K562 (cell line): ENCODE results near the gene RAD50. TPM values are rescaled to one million over a fixed set of nuclear protein-coding genes. Genes with fewer than 3 reads are reported as not detected.

Experiments
- ATAC-seq: fragments of 200-7000 bp; cut with Tn5 transposase; 3 replicates; pipeline ENCODE4 v1.9.1; 2020; ENCODE audit warnings: moderate library complexity
- BruUV-seq: library from RNA; stranded (reverse); fragments of 400-500 nt; replicated peaks from 2 replicates; lab custom pipeline; 2021; lab: Mats Ljungman, UMichigan
- CTCF ChIA-PET: fragments of 300-600 bp; formaldehyde crosslinking; extraction: SDS; loops from one replicate; lab custom pipeline; 2021; ENCODE audit warnings: low intra/inter-chr PET ratio; lab: Yijun Ruan, JAX
- POLR2A ChIA-PET: fragments of 300-600, 350-650 bp; sonication (Branson Sonifier 250); formaldehyde crosslinking; extraction: SDS; loops from one replicate; lab custom pipeline; 2021; ENCODE audit warnings: antibody characterized with exemption, inconsistent platforms; lab: Yijun Ruan, JAX
- DNase-seq, 4 experiments: peaks; one replicate each; pipeline versions ENCODE4 v3.0.0 to v3.0.0-alpha.2; 2011 to 2018; ENCODE audit warnings: low spot score in 3 of 4, mixed read lengths in 3 of 4; ENCODE audit errors: extremely low read depth in 1 of 4
- FAIRE-seq: peaks from 2 replicates; lab custom pipeline; 2011; peaks lifted over from hg19 to GRCh38; lab: Jason Lieb, UNC
- H2AFZ ChIP-seq: 2 replicates; pipeline ENCODE4 v1.6.0; 2011; ENCODE audit warnings: low read depth, low read length, control low read depth, inconsistent platforms
- H3K27ac ChIP-seq: fragments of 200-600 bp; 3 replicates; pipeline ENCODE4 v1.8.0; 2011; ENCODE audit warnings: low read depth, mild to moderate bottlenecking, control low read depth, inconsistent platforms, low read length, moderate library complexity, mixed read lengths; ENCODE audit errors: extremely low read depth
- H3K27me3 ChIP-seq, 2 experiments: fragments of 300-600 bp in 1 of 2; 2 replicates in 1 of 2; 3 replicates in 1 of 2; pipeline versions ENCODE4 v1.6.0 to v1.8.0; 2011; ENCODE audit warnings: inconsistent platforms in 2 of 2, low read length in 2 of 2, mild to moderate bottlenecking in 1 of 2, mixed read lengths in 1 of 2, moderate library complexity in 1 of 2; ENCODE audit not compliant: control insufficient read depth in 2 of 2, insufficient read depth in 2 of 2
- H3K36me3 ChIP-seq: fragments of 300-600 bp; 3 replicates; pipeline ENCODE4 v1.8.0; 2011; ENCODE audit warnings: mild to moderate bottlenecking, low read length, inconsistent platforms; ENCODE audit not compliant: control insufficient read depth, insufficient read depth
- H3K4me1 ChIP-seq, 2 experiments: fragments of 200-600 bp in 1 of 2; replicated peaks in 1 of 2; 2 replicates in 1 of 2; 3 replicates in 1 of 2; pipeline versions ENCODE4 v1.5.1 to v1.8.0; 2011; ENCODE audit warnings: inconsistent platforms in 2 of 2, low read length in 2 of 2, mild to moderate bottlenecking in 1 of 2, mixed read lengths in 1 of 2, moderate library complexity in 1 of 2; ENCODE audit not compliant: control insufficient read depth in 2 of 2, insufficient read depth in 2 of 2
- H3K4me2 ChIP-seq: 2 replicates; pipeline ENCODE4 v1.6.1; 2011; ENCODE audit warnings: low read length, control low read depth, inconsistent platforms, mixed read lengths; ENCODE audit not compliant: insufficient read depth
- H3K4me3 ChIP-seq: fragments of 200-600 bp; sonication (generic), shearing (Covaris generic); 2 replicates; pipeline ENCODE4 v1.5.1; 2016; ENCODE audit warnings: control low read depth, inconsistent platforms
- H3K79me2 ChIP-seq: fragments of 200-600 bp; 3 replicates; pipeline ENCODE4 v1.8.0; 2011; ENCODE audit warnings: low read length, inconsistent platforms; ENCODE audit not compliant: control insufficient read depth, insufficient read depth
- H3K9ac ChIP-seq, 2 experiments: 2 replicates each; pipeline versions ENCODE4 v1.6.0 to v1.6.1; 2011; ENCODE audit warnings: low read depth in 2 of 2, low read length in 2 of 2, control low read depth in 1 of 2, inconsistent platforms in 1 of 2, mild to moderate bottlenecking in 1 of 2, mixed read lengths in 1 of 2; ENCODE audit not compliant: insufficient read depth in 1 of 2
- H3K9me1 ChIP-seq: one replicate; pipeline ENCODE4 v1.6.0; 2011; ENCODE audit warnings: inconsistent platforms, mild to moderate bottlenecking, low read length, moderate library complexity; ENCODE audit not compliant: control insufficient read depth, insufficient read depth
- H3K9me3 ChIP-seq: replicated peaks from 2 replicates; pipeline ENCODE4 v1.5.1; 2011; ENCODE audit warnings: low read depth, low read length, inconsistent platforms; ENCODE audit not compliant: control insufficient read depth, insufficient read depth
- H4K20me1 ChIP-seq: replicated peaks from 2 replicates; pipeline ENCODE4 v1.6.1; 2011; ENCODE audit warnings: low read length, inconsistent platforms, mixed read lengths; ENCODE audit not compliant: control insufficient read depth, insufficient read depth
- CEBPB ChIP-seq: fragments of 450-650 bp; IDR thresholded peaks from 2 replicates; pipeline ENCODE4 v1.6.1; 2016; ENCODE audit warnings: missing genetic modification characterization, missing compliant biosample characterization
- CEBPZ ChIP-seq: fragments of 150-350 bp; IDR thresholded peaks from 2 replicates; pipeline ENCODE4 v1.6.1; 2014; ENCODE audit warnings: low read depth, mild to moderate bottlenecking, low read length, borderline replicate concordance
- FOSL1 ChIP-seq: fragments of 200-800 bp; sonication (Bioruptor generic); conservative IDR thresholded peaks from 2 replicates; pipeline ENCODE4 v1.6.1; 2016; ENCODE audit warnings: missing genetic modification characterization, missing compliant biosample characterization
- FOXA3 ChIP-seq, 2 experiments: fragments of 450-650 bp in 1 of 2; sonication (generic) in 1 of 2; formaldehyde crosslinking; IDR thresholded peaks in 1 of 2; conservative IDR thresholded peaks in 1 of 2; 2 replicates each; pipeline versions ENCODE4 v1.4.0 to v1.8.0; 2020 to 2022; ENCODE audit warnings: mild to moderate bottlenecking in 2 of 2, missing genetic modification reagents in 1 of 2
- FOXM1 ChIP-seq, 2 experiments: fragments of 450-650 bp in 1 of 2; sonication (generic) in 1 of 2; formaldehyde crosslinking in 1 of 2; IDR thresholded peaks; 2 replicates each; pipeline versions ENCODE4 v1.6.1 to v1.9.0; 2017 to 2022; ENCODE audit warnings: low read depth in 2 of 2, mild to moderate bottlenecking in 2 of 2, missing genetic modification reagents in 1 of 2, moderate library complexity in 1 of 2
- KLF16 ChIP-seq: IDR thresholded peaks from 2 replicates; pipeline ENCODE4 v1.6.1; 2016; ENCODE audit warnings: antibody characterized with exemption
- PHF20 ChIP-seq: fragments of 450-650 bp; IDR thresholded peaks from 2 replicates; pipeline ENCODE4 v1.6.1; 2018; ENCODE audit not compliant: partially characterized antibody
- RBM14 ChIP-seq: fragments of 200-400 bp; formaldehyde crosslinking; IDR thresholded peaks from 2 replicates; pipeline ENCODE4 v1.6.1; 2018; ENCODE audit warnings: low read depth, mild to moderate bottlenecking, low read length, moderate library complexity, borderline replicate concordance; ENCODE audit not compliant: insufficient read depth
- RBM39 ChIP-seq: fragments of 200-400 bp; formaldehyde crosslinking; optimal IDR thresholded peaks from 2 replicates; pipeline ENCODE3; 2018; ENCODE audit warnings: low read depth, low read length
- RNF219 ChIP-seq: fragments of 250-450 bp; sonication (Bioruptor Pico); IDR thresholded peaks from 2 replicates; pipeline ENCODE4 v1.5.0; 2022; ENCODE audit warnings: mild to moderate bottlenecking
- TBL1XR1 ChIP-seq, 2 experiments: IDR thresholded peaks; 2 replicates each; pipeline ENCODE4 v1.6.1; 2012; ENCODE audit warnings: improper control_type of control experiment in 2 of 2, low read length in 2 of 2, mild to moderate bottlenecking in 1 of 2
- TCF3 ChIP-seq: sonication (generic); formaldehyde crosslinking; IDR thresholded peaks from 2 replicates; pipeline ENCODE4 v1.4.0; 2020; ENCODE audit warnings: mild to moderate bottlenecking, missing genetic modification reagents
- TEAD4 ChIP-seq, 2 experiments: sonication (generic) in 1 of 2; formaldehyde crosslinking in 1 of 2; IDR thresholded peaks; 2 replicates each; pipeline versions ENCODE4 v1.6.1 to v1.8.0; 2012 to 2022; ENCODE audit warnings: borderline replicate concordance in 1 of 2, inconsistent platforms in 1 of 2, low read length in 1 of 2, mild to moderate bottlenecking in 1 of 2, missing genetic modification reagents in 1 of 2
- ZNF695 ChIP-seq: fragments of 450-650 bp; formaldehyde crosslinking; IDR thresholded peaks from 2 replicates; pipeline ENCODE4 v1.4.0; 2020; ENCODE audit warnings: mild to moderate bottlenecking, moderate library complexity
- WGBS: fragments of 100-300 bp; shearing (Covaris generic); methylation state at CpG from one replicate; pipeline ENCODE4 v1.1.6; 2016; ENCODE audit warnings: low coverage, mixed read lengths; ENCODE audit not compliant: insufficient coverage; ENCODE audit errors: missing lambda C conversion rate; 5-methylcytosine and 5-hydroxymethylcytosine counted together
- in situ Hi-C: fragments of 300-500 bp; cut with MboI; formaldehyde crosslinking; loops from 4 replicates; pipeline ENCODE4 v1.15.0; 2018; ENCODE audit warnings: inconsistent platforms, mixed read lengths
- intact Hi-C: fragments of 100-400 bp; cut with micrococcal nuclease; formaldehyde crosslinking; loops from 2 replicates; pipeline ENCODE4 v1.14.2; 2022
- polyA plus RNA-seq, 8 experiments: library from polyadenylated mRNA; depleted of rRNA in 4 of 8; stranded (reverse) in 5 of 8; unstranded in 3 of 8; fragments of >200 nt; fragmentation: Nextera tagmentation in 2 of 8; fragmentation: Illumina TruSeq in 1 of 8; extraction: Ambion mirVana in 2 of 8; extraction: Trizol in 1 of 8; gene quantifications; 2 replicates each; pipeline versions ENCODE4 v1.2.1 to v1.2.3, GENCODE V29; 2011 to 2014; ENCODE audit warnings: inconsistent platforms in 1 of 8, missing spikeins in 1 of 8
- total RNA-seq, 7 experiments: library from RNA; depleted of rRNA in 6 of 7; stranded (reverse); fragments of >200 nt in 6 of 7; fragmentation: Illumina TruSeq in 2 of 7; extraction: Trizol in 2 of 7; gene quantifications; 2 replicates each; pipeline versions ENCODE4 v1.2.1 to v1.2.3, GENCODE V29; 2011 to 2021; ENCODE audit warnings: low replicate concordance in 1 of 7

RAD50 gene
- total and polyA plus RNA-seq, 9 of the 15 experiments (the other 6 are each of a cell fraction or from before 2014, with no cell fraction given) = 15.3 to 74.2 (median 44.1) TPM

- Histone ChIP-seq H3K36me3 (no peaks in the 10 kb centered on the region), H3K79me2 (no peaks in the 10 kb centered on the region), H3K9ac (no peak overlapping the region), H3K4me1 (peaks cover 7 to 30% of the 10 kb centered on the region in 2 experiments; a peak in 4 of 5 replicates), H3K9me3 (no peaks in the 10 kb centered on the region), H4K20me1 (no peaks in the 10 kb centered on the region), H3K9me1 (no peaks in the 10 kb centered on the region), H3K27ac (no peak overlapping the region), H3K4me3 (no peak overlapping the region), H3K27me3 (no peaks in the 10 kb centered on the region), H3K4me2 (no peak overlapping the region), H2AFZ (no peak overlapping the region)
- in situ Hi-C loops (no loop called here), intact Hi-C loops (no loop called here)
- POLR2A ChIA-PET = interaction anchor here (0.7 to 1.4 kb wide), 3 partner anchors 7 to 86 kb away, joined by 3 to 5 read pairs (median 3); no protein-coding TSS in a partner anchor
- WGBS = 12% methylated on average over 7 of the region's 7 CpGs
- CTCF ChIA-PET = no interaction called here
- ATAC-seq (no peak), DNase-seq (no peak), FAIRE-seq (peak; percentile 29)
- no TSS peak for BruUV-seq
- TF ChIP-seq CEBPB (tag) (peak; percentile 41; the same call in 1 of the 2 replicates), TEAD4 (IDR thresholded peaks at IDR 0.05; ENCODE audit: low read length) (peak; percentile 68; the same call in 1 of the 2 replicates), TEAD4 (CRISPR knock-in tag; IDR thresholded peaks at IDR 0.05; ENCODE audit: borderline replicate concordance) (no peak), FOXA3 (CRISPR knock-in tag; conservative IDR thresholded peaks at IDR 0.05 in 1 of 2, IDR thresholded peaks at IDR 0.05 in 1 of 2) (no peak), PHF20 (no peak), ZNF695 (CRISPR knock-in tag) (no peak), TCF3 (CRISPR knock-in tag) (0 out of 2 replicates have a peak, but pooled peaks have one; percentile 21), FOSL1 (tag) (peak; percentile 32; the same call in 1 of the 2 replicates), FOXM1 (IDR thresholded peaks at IDR 0.05; ENCODE audit: low read depth) (0 out of 2 replicates have a peak, but pooled peaks have one; percentile 31), FOXM1 (CRISPR knock-in tag; IDR thresholded peaks at IDR 0.05; ENCODE audit: low read depth) (no peak), KLF16 (0 out of 2 replicates have a peak, but pooled peaks have one; percentile 14), RBM14 (no peak), TBL1XR1 (IDR thresholded peaks at IDR 0.05; ENCODE audit: low read length in 2 of 2) (peak in 1 of 2 experiments; percentile 44; a peak in 1 of 4 replicates), RBM39 (no peak), CEBPZ (no peak), RNF219 (CRISPR knock-in tag) (no peak)
Observed at GRCh38 chr5:132688536-132689339, 132.0 kb downstream of the RAD50 start.
